Dedifferentiated amniotic fluid mesenchymal stem cell (primary cell): ENCODE results near the gene ARL5C.
A peak's percentile ranks its signal among the peaks of the same experiment; 100 is the strongest.

Source experiments
- DNase-seq: peaks from one replicate; pipeline ENCODE4 v3.0.0-alpha.2; 2016; ENCODE audit errors: extremely low spot score

Gene ARL5C

GRCh38 chr17:39167476-39167875 lies 1.5 kb upstream of the ARL5C start:
- DNase-seq = no peak

- no peak for DNase-seq
Measured at GRCh38 chr17:39166437-39167335, 725 bp upstream of the ARL5C start.

GRCh38 chr17:39165178-39165840 lies 652 bp downstream of the ARL5C start:
- no peak for DNase-seq

DNA sequence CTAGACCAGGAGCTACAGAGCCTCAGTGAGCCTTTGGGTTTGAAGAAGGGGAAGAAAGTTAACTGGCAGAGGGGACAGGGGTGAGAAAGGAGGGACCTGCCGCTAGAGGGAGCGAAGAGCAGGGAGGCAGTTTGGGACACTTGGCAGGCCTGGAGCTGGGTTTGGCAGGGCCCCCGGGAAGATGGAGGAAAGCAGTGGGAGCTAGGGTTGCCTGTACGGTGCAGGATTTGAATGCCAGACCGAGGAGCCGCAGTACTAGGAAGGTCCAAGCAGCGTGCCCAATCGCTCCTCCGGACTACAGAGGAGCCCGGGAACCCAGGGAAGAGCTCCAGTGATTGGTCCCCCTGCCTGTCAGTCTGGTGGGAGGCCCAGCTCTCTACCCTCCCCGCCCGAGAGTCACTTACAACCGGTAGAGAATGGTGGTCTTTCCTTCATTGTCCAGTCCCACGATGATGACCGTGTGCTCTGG lies 1.3 kb downstream of the ARL5C start:
- peak; percentile 80 for DNase-seq

DNA sequence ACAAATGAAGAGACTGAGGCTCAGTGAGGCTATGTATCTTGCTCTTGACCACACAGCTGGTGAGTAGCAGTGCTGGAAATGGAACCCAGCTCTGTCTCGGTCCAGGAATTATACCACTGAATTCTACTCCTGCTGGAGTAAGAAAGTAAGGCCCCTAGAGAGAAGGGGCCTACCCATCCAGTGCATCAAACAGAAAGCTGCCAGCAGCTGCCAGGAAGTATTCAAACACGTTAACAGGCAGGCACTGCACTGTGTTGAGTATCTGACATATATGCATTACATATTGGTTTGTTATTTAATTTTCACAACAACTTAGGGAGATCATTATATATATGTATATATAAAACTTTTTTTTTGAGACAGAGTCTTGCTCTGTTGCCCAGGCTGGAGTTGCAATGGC lies 4.0 kb downstream of the ARL5C start:
- DNase-seq = no peak

GRCh38 chr17:39158623-39159022 lies 7.3 kb downstream of the ARL5C start:
- no peak for DNase-seq

- no peak for DNase-seq
Measured at GRCh38 chr17:39156491-39156890, 9.5 kb downstream of the ARL5C start.

- no peak for DNase-seq
Measured at GRCh38 chr17:39155654-39156053, 10.3 kb downstream of the ARL5C start.

GRCh38 chr17:39153599-39154051 lies 12.3 kb downstream of the ARL5C start:
- DNase-seq = peak; percentile 83

DNA sequence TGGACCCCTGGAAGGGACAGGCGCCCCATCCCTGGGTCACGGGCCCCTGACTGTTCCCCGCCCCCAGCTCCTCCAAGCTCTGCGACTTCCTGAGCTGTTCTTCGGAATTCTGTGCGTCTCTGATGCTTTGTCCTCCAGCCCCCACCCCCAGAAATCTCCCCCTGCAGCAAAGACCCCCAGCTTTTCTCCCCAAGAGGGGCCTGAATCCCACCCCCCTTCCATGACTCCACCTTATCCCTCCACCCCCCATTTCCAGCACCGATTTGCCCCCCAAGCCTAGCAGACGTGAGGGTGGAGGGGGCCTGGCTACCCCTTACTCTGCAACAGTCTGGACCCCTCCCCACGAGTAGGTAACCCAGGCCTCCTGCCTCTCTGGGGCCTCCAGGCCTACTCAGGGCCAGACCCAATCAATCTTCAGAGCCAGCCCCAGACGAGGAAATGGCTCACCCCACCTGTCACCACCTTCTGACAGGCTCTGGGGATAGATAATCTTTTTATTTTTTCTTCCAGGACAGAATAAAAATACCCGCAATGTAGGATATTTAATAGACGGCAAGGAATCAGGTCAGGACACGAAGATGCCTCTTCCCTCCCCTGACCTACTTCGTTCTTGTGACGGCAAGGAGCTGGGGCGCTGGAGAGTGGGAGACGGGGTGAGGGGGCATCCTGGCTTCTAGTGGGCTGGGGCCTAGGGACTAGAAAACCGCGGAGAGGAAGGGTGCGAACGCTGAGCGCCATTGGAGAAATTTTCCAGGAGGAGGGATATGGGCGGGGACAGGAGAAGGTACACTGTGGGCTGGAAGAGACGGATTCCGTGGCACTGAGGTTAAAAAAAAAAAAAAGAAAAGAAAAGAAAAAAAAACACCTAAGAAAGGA lies 13.8 kb downstream of the ARL5C start:
- DNase-seq = no peak

DNA sequence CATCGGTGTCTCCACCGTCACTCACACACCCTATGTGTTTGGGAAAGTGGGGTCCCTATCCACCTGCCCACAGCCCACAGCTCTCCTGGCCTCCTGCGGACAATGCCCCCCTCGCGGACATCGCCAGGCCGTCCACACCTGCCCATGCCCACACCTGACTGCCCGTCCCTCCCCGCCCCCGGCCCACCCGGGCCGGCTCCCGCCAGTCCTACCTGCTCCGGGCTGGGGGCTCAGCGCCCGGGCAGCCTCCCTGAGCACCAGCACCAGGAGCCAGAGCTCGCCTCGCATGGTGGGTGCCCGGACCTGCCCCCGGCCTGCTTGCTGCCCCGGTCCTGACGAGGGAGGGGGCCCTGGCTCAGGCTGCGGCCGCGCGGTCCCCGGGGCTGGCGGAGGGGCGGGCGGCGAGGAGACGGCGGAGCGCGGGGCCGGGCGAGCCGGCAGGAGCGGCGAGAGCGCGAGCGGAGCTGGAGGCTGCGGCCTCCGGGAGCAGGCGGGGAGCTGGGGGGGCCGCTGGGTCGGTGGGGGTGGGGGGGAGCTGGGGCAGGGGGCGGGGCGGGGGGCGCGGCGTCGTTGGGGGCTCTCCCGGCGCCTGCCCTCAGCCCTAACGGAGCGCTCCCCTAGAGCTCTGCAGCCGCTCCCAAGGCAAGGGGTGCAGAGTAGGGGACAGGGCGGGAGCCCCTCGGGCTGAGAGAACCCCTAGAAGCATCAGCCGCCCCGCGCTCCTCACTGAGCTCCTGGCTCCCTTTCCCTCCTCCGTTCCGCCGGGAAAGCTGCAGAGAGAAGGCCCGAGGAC lies 14.6 kb downstream of the ARL5C start, which contains the start of gene PLXDC1:
Gene PLXDC1, minus strand, starts transcription at position 488 of the 793 bp plus-strand sequence. Its CDS starts 200 bp downstream, at position 288.
- no peak for DNase-seq

- no peak for DNase-seq
Measured at GRCh38 chr17:39150795-39151149, 15.2 kb downstream of the ARL5C start.

DNA sequence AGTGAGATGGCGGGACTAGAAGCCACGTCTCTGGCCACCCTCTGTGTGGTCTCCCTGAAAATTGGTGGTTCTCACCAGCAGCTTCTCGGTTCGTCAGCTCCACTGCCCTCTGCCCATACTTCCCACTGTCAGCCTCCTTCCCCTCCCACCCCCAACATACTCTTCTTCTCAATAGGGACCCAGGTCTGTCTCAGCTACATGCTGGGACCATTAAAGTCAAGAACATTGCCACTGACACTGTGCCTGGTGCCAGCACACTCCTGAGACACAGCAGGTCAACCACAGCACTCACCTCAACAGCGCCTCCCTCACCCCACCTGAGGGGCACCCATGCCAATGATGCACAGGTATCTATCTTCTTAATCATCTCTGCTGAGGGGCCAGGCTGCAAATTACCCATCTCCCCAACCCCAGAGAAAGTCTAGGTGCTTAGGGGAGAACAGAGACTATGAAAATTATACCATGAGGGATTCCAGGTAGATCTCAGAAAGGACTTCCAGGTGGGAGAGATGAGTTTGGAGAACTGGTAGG lies 15.8 kb downstream of the ARL5C start:
- no peak for DNase-seq

- DNase-seq = no peak
Measured at GRCh38 chr17:39147221-39148185, 18.5 kb downstream of the ARL5C start.

- DNase-seq = no peak
Measured at GRCh38 chr17:39146273-39146672, 19.7 kb downstream of the ARL5C start.

DNA sequence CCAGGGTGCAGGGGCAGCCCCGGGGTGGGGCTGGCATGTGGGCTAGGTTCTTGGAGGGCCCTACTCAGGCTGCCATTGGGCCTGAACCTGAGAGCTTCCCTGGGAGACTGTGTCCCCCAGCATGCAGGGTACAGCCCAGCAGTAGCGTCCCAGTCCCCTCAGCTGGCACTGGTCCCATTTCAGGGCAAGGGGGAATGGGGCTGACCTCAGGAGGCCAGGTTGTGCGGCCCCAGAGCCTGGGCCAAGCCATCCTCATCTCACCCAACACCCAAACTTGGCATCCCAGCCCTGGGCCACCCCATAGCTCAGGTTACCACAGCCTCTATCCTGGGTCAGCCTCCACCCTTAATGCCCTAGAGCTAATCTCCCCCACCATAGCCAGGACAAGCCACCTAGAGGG lies 20.8 kb downstream of the ARL5C start:
- DNase-seq = no peak

DNA sequence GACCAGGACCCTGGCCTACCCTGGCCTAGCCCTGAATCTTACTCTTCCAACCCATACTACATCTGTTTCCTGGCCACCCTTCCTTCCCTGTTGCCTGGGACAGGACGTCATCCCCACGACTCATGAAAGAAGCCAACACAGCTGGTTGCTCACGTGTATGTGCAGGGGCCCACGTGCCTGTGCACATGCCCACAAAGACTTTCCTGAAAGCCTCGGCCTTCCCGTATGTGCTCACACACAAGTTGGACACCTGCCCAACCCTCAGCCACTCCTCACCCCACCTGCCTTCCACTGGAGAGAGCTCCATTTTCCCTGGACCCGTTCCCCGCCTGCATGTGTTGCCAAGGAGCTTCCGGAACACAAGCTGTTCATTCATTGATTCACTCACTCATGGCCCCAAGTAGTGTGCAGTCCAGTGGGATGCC lies 21.5 kb downstream of the ARL5C start:
- DNase-seq = no peak

DNA sequence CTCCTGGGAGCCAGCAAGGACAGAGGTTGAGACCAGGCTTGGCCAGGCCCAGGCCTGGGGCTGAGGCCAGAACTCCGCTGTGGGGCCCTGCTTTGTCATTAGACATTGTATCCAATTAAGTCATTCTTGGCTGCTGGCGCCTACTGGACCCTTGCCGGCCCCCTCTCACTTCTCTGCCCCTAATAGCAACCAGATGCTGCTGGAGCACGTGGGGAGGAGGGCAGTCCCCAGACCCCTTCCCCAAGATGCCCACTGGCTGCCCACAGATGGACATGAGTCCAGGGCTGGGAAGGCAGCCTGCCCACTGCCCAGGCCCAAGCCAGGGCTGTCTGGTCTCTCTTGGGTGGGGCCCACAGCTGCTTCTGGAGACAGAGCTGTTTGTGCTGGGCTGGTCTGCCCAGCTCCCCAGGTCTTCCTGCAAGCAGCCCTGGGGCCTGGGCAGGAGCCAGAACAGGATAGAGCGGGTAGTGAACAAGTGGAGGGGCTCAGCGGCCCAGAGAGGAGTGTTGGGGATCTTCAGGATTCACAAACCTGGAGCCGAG lies 22.3 kb downstream of the ARL5C start:
- DNase-seq = no peak

- no peak for DNase-seq
Measured at GRCh38 chr17:39141915-39142664, 23.9 kb downstream of the ARL5C start.
